HL-60 (cell line): ENCODE data around the gene AGPAT2.
A peak's percentile ranks its signal among the peaks of the same experiment; 100 is the strongest.

ENCODE experiments used
- DNase-seq, 2 experiments: peaks; one replicate each; pipeline ENCODE4 v3.0.0-alpha.2; 2010 to 2020; ENCODE audit warnings: low read depth in 1 of 2, low spot score in 1 of 2
- H3K27ac ChIP-seq: fragments of 250-450 bp; sonication (Bioruptor Pico); replicated peaks from 2 replicates; pipeline ENCODE4 v1.5.1; 2020; ENCODE audit warnings: mild to moderate bottlenecking, moderate library complexity
- H3K27me3 ChIP-seq: fragments of 250-450 bp; sonication (Bioruptor Pico); 2 replicates; pipeline ENCODE4 v1.5.1; 2021; ENCODE audit warnings: mild to moderate bottlenecking, moderate library complexity; ENCODE audit not compliant: insufficient read depth, poor library complexity, severe bottlenecking
- H3K4me3 ChIP-seq: replicated peaks from 2 replicates; pipeline ENCODE4 v1.5.1; 2011; ENCODE audit warnings: mild to moderate bottlenecking, control low read depth, low read length; ENCODE audit not compliant: insufficient read depth
- CTCF ChIP-seq: IDR thresholded peaks from one replicate; pipeline ENCODE4 v1.5.1; 2011; ENCODE audit warnings: low read length, control low read depth, inconsistent platforms; ENCODE audit not compliant: insufficient read depth
- GABPA ChIP-seq: IDR thresholded peaks from 2 replicates; pipeline ENCODE4 v1.6.1; 2012; ENCODE audit warnings: low read depth
- POLR2AphosphoS5 ChIP-seq: IDR thresholded peaks from 2 replicates; pipeline ENCODE4 v1.6.1; 2012; ENCODE audit warnings: low read depth
- REST ChIP-seq: IDR thresholded peaks from 2 replicates; pipeline ENCODE4 v1.6.1; 2012; ENCODE audit warnings: low read depth; ENCODE audit not compliant: insufficient replicate concordance
- SPI1 ChIP-seq: IDR thresholded peaks from 2 replicates; pipeline ENCODE4 v1.6.1; 2012; ENCODE audit warnings: low read depth, mild to moderate bottlenecking, borderline replicate concordance

The AGPAT2 gene

GRCh38 chr9:136629879-136630661, 57.2 kb downstream of the AGPAT2 start:
- H3K27me3 ChIP-seq = peaks cover 10% of the 10 kb centered on the region
- no peak overlapping the region for H3K4me3 ChIP-seq
- peak in 1 of 2 experiments; percentile 74 for DNase-seq
- no peak for TF ChIP-seq SPI1
- peak; percentile 39 for TF ChIP-seq CTCF
- H3K27ac ChIP-seq = no peak overlapping the region

GRCh38 chr9:136629001-136629878, 58.0 kb downstream of the AGPAT2 start:
- DNase-seq = no peak
- no peak overlapping the region for H3K27ac ChIP-seq
- H3K27me3 ChIP-seq = peaks cover 8% of the 10 kb centered on the region
- no peak for TF ChIP-seq REST
- H3K4me3 ChIP-seq = no peak overlapping the region

- Histone ChIP-seq H3K27ac (no peak overlapping the region), H3K27me3 (peaks cover 5% of the 10 kb centered on the region), H3K4me3 (no peak overlapping the region)
- no peak for DNase-seq
- no peak for TF ChIP-seq REST
- no peak for TF ChIP-seq POLR2AphosphoS5
- no peak for TF ChIP-seq SPI1
- TF ChIP-seq CTCF = no peak
- TF ChIP-seq GABPA = no peak
Measured at GRCh38 chr9:136628268-136628667, 59.0 kb downstream of the AGPAT2 start.

GRCh38 chr9:136627703-136628102, 59.6 kb downstream of the AGPAT2 start:
- peaks cover 3% of the 10 kb centered on the region for H3K27me3 ChIP-seq
- no peak overlapping the region for H3K27ac ChIP-seq
- no peak for DNase-seq
- no peak overlapping the region for H3K4me3 ChIP-seq
- TF ChIP-seq SPI1 = no peak
- no peak for TF ChIP-seq REST
- TF ChIP-seq GABPA = no peak
- no peak for TF ChIP-seq CTCF
- TF ChIP-seq POLR2AphosphoS5 = no peak
